ENCODE results near the gene FRK.

The FRK gene

DNA sequence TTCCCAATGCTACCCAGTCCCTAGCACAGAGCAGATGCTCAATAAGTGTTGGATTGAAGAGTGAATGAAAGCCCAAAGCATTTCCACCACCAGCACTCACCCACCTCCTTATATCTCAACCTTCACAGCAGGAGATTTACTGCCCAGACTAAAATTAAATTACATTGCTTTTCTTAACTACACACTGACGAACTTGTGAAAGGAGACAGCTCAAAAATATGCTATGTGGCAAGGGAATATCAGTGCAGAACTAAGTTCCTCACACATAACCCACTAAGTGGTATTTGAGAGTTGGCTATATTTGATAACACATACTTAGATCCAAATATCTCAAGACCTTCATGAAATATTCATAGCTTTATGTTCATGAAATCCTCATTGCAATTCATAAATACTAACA lies 137.7 kb downstream of the FRK start:
- TF ChIP-seq, protein P1, sequence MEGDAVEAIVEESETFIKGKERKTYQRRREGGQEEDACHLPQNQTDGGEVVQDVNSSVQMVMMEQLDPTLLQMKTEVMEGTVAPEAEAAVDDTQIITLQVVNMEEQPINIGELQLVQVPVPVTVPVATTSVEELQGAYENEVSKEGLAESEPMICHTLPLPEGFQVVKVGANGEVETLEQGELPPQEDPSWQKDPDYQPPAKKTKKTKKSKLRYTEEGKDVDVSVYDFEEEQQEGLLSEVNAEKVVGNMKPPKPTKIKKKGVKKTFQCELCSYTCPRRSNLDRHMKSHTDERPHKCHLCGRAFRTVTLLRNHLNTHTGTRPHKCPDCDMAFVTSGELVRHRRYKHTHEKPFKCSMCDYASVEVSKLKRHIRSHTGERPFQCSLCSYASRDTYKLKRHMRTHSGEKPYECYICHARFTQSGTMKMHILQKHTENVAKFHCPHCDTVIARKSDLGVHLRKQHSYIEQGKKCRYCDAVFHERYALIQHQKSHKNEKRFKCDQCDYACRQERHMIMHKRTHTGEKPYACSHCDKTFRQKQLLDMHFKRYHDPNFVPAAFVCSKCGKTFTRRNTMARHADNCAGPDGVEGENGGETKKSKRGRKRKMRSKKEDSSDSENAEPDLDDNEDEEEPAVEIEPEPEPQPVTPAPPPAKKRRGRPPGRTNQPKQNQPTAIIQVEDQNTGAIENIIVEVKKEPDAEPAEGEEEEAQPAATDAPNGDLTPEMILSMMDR (IDR thresholded peaks at IDR 0.05; ENCODE audit: control insufficient read depth, insufficient read depth, low read depth, low read length, missing control alignments): no peak
- H3K4me3 ChIP-seq (ENCODE audit: control insufficient read depth, low read depth, low read length): no peak overlapping the region
- DNase-seq (ENCODE audit: low read depth): no peak

DNA sequence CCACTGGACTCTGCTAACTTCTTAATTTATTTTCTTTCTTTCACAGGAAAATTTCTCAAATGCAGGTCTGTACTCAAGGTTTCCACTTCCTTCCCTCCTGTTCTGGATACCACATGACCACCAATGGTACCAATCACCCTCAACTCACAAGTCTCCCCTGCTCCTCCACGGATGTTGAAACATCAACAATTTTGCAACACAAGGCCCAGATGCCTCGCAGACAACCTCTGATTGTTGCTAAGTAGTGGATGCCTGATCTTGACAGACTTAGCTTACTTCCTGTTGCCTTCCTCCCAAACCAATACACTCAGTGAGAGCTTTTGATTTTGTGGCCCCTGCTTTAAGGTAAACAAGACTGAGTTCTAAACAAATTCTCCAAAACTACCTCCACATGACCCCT lies 146.6 kb downstream of the FRK start:
- DNase-seq (ENCODE audit: low read depth): no peak
- TF ChIP-seq, protein P1 (IDR thresholded peaks at IDR 0.05; ENCODE audit: control insufficient read depth, insufficient read depth, low read depth, low read length, missing control alignments): no peak
- H3K4me3 ChIP-seq (ENCODE audit: control insufficient read depth, low read depth, low read length): no peak overlapping the region

DNA sequence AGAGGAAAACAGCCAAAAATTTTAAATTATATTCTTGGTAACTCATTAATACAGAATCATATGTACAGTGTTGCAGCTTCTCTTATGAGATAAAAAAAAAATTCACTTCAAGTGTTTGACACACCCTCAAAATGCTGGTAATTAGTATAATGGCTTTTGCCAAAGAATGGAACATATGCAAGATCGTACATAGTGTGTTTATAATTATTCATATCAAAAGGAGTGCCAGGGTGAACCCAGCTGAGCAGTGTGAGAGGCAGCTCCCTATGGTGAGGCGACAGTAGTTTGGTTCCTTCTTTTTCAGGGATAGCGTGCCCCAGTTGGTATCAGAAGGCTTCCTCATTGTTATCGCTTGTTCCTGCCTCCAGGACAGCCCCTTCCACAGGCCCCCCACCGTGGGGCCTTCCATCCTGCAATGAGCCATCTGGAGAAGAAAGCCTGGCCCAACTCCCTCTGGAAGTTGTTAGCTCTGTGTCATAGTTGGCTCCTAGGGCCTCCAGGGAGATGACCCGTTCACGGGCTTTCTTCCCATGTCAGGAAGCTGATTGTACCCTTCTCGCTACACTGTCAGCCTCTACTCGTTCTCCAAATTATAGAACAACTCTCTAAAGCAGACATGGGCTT lies 150.7 kb downstream of the FRK start:
- TF ChIP-seq, protein P1 (IDR thresholded peaks at IDR 0.05; ENCODE audit: control insufficient read depth, insufficient read depth, low read depth, low read length, missing control alignments): no peak
- no peak overlapping the region for H3K4me3 ChIP-seq (ENCODE audit: control insufficient read depth, low read depth, low read length)
- DNase-seq (ENCODE audit: low read depth): no peak

DNA sequence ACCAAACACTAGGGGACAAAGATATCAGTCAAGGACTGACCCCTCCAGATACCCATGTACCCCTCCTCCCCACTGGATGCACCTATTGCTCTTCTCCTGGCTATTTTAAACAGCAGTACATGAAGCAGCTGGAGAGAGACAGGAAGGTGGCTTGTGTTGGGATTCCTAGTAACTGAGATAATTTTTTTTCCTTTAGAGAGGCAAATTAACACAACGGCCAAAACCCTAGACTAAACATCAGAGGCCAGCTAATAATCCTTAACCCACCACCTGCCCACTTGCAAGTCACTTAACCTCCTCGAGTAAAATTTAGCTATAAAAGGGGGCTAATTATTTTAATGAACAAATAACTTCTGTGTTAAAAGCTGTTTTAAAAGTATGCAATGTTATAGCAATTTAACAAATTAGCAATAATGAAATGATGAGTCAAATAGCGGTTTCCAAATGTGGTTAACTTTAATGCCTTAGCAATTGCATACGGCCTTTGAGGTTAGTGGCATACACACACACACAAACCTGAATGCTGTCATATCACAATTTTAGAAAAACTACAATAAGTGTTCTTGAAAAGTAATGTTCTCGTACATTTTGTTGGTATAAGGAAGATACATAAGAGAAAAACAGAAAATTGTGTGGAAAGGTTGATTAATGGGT lies 151.7 kb downstream of the FRK start:
- DNase-seq (ENCODE audit: low read depth): no peak
- TF ChIP-seq, protein P1 (IDR thresholded peaks at IDR 0.05; ENCODE audit: control insufficient read depth, insufficient read depth, low read depth, low read length, missing control alignments): no peak
- no peak overlapping the region for H3K4me3 ChIP-seq (ENCODE audit: control insufficient read depth, low read depth, low read length)

DNA sequence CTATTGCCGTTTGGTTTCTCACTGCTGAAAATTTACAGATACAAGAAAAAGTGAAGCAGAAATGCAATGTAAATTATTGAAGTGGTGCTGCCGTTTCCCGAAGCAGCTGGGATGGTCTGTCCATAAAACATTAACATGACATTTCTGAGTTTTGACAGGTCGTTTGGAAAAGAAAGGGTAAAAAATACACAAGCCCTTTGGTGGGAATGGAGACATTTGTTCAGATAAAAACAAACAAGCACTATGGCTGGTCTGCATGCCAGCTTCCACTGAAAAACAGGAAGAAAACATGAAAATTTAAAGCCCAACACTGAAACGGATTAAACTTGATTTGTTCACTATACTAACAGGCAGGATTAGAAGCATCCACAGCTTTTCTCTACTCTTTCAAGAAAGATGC lies 155.2 kb downstream of the FRK start:
- H3K4me3 ChIP-seq (ENCODE audit: control insufficient read depth, low read depth, low read length): no peak overlapping the region
- DNase-seq (ENCODE audit: low read depth): no peak
- TF ChIP-seq, protein P1 (IDR thresholded peaks at IDR 0.05; ENCODE audit: control insufficient read depth, insufficient read depth, low read depth, low read length, missing control alignments): no peak

DNA sequence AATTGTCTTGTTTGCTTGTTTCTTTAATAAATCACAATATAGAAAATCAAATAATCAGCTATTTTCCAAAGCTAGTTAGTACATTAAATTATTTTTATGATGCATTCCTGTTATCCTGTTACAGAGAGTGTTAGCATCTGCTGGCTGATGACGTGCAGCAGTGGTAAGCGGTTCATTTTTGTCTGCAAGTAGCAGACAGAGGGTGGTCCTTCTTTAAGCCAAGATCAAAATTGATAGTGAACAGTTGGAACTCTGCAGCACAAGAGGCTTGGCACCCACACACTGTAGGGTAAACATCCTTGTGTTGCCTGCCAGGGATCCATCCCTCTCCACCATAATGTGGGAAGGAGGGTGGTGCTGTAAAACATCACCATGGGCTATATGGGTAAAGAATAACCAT lies 158.3 kb downstream of the FRK start:
- DNase-seq (ENCODE audit: low read depth): no peak
- TF ChIP-seq, protein P1 (IDR thresholded peaks at IDR 0.05; ENCODE audit: control insufficient read depth, insufficient read depth, low read depth, low read length, missing control alignments): no peak
- H3K4me3 ChIP-seq (ENCODE audit: control insufficient read depth, low read depth, low read length): no peak overlapping the region
